Neural cell (in vitro differentiated cells): ENCODE measurements around the gene GLRA1. TPM values are rescaled to one million over a fixed set of nuclear protein-coding genes. Genes with fewer than 3 reads are reported as not detected.

Source experiments
- H2AFZ ChIP-seq: fragments of 200-600, 300-800 bp; sonication (generic), shearing (Covaris generic); 2 replicates; pipeline ENCODE4 v1.6.0; 2014; ENCODE audit warnings: low read depth, mild to moderate bottlenecking, antibody characterized with exemption, low read length, moderate library complexity
- H3F3A ChIP-seq: fragments of 200-600 bp; shearing (Covaris generic); 2 replicates; pipeline ENCODE4 v1.6.1; 2016; ENCODE audit warnings: mild to moderate bottlenecking, moderate library complexity, mixed read lengths, antibody characterized with exemption, low read length; ENCODE audit not compliant: insufficient read depth, poor library complexity, severe bottlenecking
- H3K27ac ChIP-seq: fragments of 200-600, 300-800 bp; sonication (generic), shearing (Covaris generic); 2 replicates; pipeline ENCODE4 v1.5.1; 2014; ENCODE audit warnings: mild to moderate bottlenecking, low read length, moderate library complexity
- H3K27me3 ChIP-seq: fragments of 300-800, 200-600 bp; sonication (generic), shearing (Covaris generic); 2 replicates; pipeline ENCODE4 v1.6.0; 2014; ENCODE audit warnings: mild to moderate bottlenecking, low read depth, low read length, moderate library complexity; ENCODE audit not compliant: insufficient read depth
- H3K36me3 ChIP-seq: fragments of 300-800, 200-600 bp; sonication (generic), shearing (Covaris generic); 2 replicates; pipeline ENCODE4 v1.5.1; 2014; ENCODE audit warnings: mild to moderate bottlenecking, antibody characterized with exemption, low read length, moderate library complexity; ENCODE audit not compliant: insufficient read depth
- H3K4me2 ChIP-seq: fragments of 300-800, 200-600 bp; sonication (generic), shearing (Covaris generic); 2 replicates; pipeline ENCODE4 v1.6.0; 2014; ENCODE audit warnings: mild to moderate bottlenecking, low read length
- H3K4me3 ChIP-seq: fragments of 300-800, 200-600 bp; sonication (generic), shearing (Covaris generic); 2 replicates; pipeline ENCODE4 v1.5.1; 2014; ENCODE audit warnings: mild to moderate bottlenecking, low read length, moderate library complexity
- H3K79me2 ChIP-seq: fragments of 200-600 bp; shearing (Covaris generic); replicated peaks from 2 replicates; pipeline ENCODE4 v1.6.0; 2014; ENCODE audit warnings: mild to moderate bottlenecking, low read length, moderate library complexity; ENCODE audit not compliant: insufficient read depth
- H3K9ac ChIP-seq: fragments of 300-800, 200-600 bp; sonication (generic), shearing (Covaris generic); 2 replicates; pipeline ENCODE4 v1.6.1; 2016; ENCODE audit warnings: mild to moderate bottlenecking, low read length, mixed read lengths
- H3K9me2 ChIP-seq: fragments of 200-600 bp; shearing (Covaris generic); 2 replicates; pipeline ENCODE4 v1.6.1; 2016; ENCODE audit warnings: mild to moderate bottlenecking, low read length, mixed read lengths; ENCODE audit not compliant: insufficient read depth
- H3K9me3 ChIP-seq: fragments of 200-600, 300-800 bp; sonication (generic), shearing (Covaris generic); 2 replicates; pipeline ENCODE4 v1.6.1; 2016; ENCODE audit warnings: mild to moderate bottlenecking, mixed run types, low read length, moderate library complexity, mixed read lengths
- H4K20me1 ChIP-seq: fragments of 200-600 bp; shearing (Covaris generic); 2 replicates; pipeline ENCODE4 v1.6.1; 2016; ENCODE audit warnings: mild to moderate bottlenecking, mixed run types; ENCODE audit not compliant: insufficient read depth
- EP300 ChIP-seq: fragments of 450-650 bp; conservative IDR thresholded peaks from 2 replicates; pipeline ENCODE4 v1.6.1; 2014; ENCODE audit warnings: antibody characterized with exemption, mild to moderate bottlenecking, moderate library complexity; ENCODE audit not compliant: poor library complexity, severe bottlenecking
- EZH2 ChIP-seq: fragments of 200-600, 300-800 bp; shearing (Covaris generic), sonication (generic); IDR thresholded peaks from 2 replicates; pipeline ENCODE4 v1.6.1; 2014; ENCODE audit warnings: antibody characterized with exemption, low read length, borderline replicate concordance, mild to moderate bottlenecking; ENCODE audit not compliant: insufficient read depth, poor library complexity, severe bottlenecking
- MXI1 ChIP-seq: fragments of 450-650 bp; conservative IDR thresholded peaks from 2 replicates; pipeline ENCODE4 v1.6.1; 2014; ENCODE audit warnings: antibody characterized with exemption, mild to moderate bottlenecking; ENCODE audit not compliant: poor library complexity, severe bottlenecking
- POLR2AphosphoS5 ChIP-seq: IDR thresholded peaks from 2 replicates; pipeline ENCODE4 v1.6.1; 2012
- RAD21 ChIP-seq: fragments of 450-650 bp; conservative IDR thresholded peaks from 2 replicates; pipeline ENCODE4 v1.6.1; 2014; ENCODE audit warnings: antibody characterized with exemption, mild to moderate bottlenecking, moderate library complexity
- SMC3 ChIP-seq: fragments of 450-650 bp; conservative IDR thresholded peaks from 2 replicates; pipeline ENCODE4 v1.6.1; 2014; ENCODE audit warnings: antibody characterized with exemption, mild to moderate bottlenecking, moderate library complexity; ENCODE audit not compliant: poor library complexity
- TAF1 ChIP-seq: IDR thresholded peaks from 2 replicates; pipeline ENCODE4 v1.6.1; 2012; ENCODE audit warnings: low read depth
- polyA plus RNA-seq: library from polyadenylated mRNA; depleted of rRNA; stranded (reverse); fragments of >200 nt; gene quantifications from 2 replicates; pipeline ENCODE4 v1.2.3, GENCODE V29; 2014
- TF ChIP-seq, protein P1 (sequence below): IDR thresholded peaks from 2 replicates; pipeline ENCODE4 v1.6.1; 2012; ENCODE audit warnings: borderline replicate concordance
- TF ChIP-seq, protein P2 (sequence below): fragments of 450-650 bp; IDR thresholded peaks from 2 replicates; pipeline ENCODE4 v1.5.1; 2014; ENCODE audit warnings: antibody characterized with exemption, mild to moderate bottlenecking, moderate library complexity; ENCODE audit not compliant: poor library complexity, severe bottlenecking

Gene GLRA1
- polyA plus RNA-seq, 1 donor from 2014 or later: not detected

DNA sequence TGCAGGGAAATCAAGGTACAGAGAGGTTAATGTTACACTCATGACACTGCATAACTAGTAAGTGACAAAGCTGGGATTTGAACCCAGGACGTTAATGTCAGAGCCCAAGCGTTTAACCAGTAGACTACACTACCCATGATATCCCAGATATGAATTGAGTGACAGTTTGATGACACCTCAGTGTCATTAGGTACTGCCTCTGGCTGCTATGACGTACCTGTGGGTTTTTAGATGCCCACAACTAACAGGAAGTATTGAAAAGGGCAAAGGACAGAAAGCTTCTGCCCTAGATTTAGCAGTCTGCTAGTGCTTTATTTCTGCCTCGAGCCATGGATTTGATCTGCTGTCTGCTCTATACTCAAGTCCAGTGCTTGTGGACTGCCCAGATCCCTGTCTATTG, 56.2 kb downstream of the GLRA1 start:
- H4K20me1 ChIP-seq: no peaks in the 10 kb centered on the region
- H3K27ac ChIP-seq: no peak overlapping the region
- no peak overlapping the region for H3K4me3 ChIP-seq
- no peaks in the 10 kb centered on the region for H3F3A ChIP-seq
- no peak overlapping the region for H3K9ac ChIP-seq
- H3K9me2 ChIP-seq: no peaks in the 10 kb centered on the region
- no peaks in the 10 kb centered on the region for H3K27me3 ChIP-seq
- no peak overlapping the region for H3K4me2 ChIP-seq
- no peaks in the 10 kb centered on the region for H3K9me3 ChIP-seq
- H3K79me2 ChIP-seq: no peaks in the 10 kb centered on the region
- H2AFZ ChIP-seq: no peak overlapping the region
- no peaks in the 10 kb centered on the region for H3K36me3 ChIP-seq
- TF ChIP-seq RAD21 (no peak), SMC3 (no peak), TAF1 (no peak), MXI1 (no peak), POLR2AphosphoS5 (no peak), EZH2 (no peak), EP300 (no peak)
- TF ChIP-seq, protein P1, sequence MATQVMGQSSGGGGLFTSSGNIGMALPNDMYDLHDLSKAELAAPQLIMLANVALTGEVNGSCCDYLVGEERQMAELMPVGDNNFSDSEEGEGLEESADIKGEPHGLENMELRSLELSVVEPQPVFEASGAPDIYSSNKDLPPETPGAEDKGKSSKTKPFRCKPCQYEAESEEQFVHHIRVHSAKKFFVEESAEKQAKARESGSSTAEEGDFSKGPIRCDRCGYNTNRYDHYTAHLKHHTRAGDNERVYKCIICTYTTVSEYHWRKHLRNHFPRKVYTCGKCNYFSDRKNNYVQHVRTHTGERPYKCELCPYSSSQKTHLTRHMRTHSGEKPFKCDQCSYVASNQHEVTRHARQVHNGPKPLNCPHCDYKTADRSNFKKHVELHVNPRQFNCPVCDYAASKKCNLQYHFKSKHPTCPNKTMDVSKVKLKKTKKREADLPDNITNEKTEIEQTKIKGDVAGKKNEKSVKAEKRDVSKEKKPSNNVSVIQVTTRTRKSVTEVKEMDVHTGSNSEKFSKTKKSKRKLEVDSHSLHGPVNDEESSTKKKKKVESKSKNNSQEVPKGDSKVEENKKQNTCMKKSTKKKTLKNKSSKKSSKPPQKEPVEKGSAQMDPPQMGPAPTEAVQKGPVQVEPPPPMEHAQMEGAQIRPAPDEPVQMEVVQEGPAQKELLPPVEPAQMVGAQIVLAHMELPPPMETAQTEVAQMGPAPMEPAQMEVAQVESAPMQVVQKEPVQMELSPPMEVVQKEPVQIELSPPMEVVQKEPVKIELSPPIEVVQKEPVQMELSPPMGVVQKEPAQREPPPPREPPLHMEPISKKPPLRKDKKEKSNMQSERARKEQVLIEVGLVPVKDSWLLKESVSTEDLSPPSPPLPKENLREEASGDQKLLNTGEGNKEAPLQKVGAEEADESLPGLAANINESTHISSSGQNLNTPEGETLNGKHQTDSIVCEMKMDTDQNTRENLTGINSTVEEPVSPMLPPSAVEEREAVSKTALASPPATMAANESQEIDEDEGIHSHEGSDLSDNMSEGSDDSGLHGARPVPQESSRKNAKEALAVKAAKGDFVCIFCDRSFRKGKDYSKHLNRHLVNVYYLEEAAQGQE: no peak
- TF ChIP-seq, protein P2, sequence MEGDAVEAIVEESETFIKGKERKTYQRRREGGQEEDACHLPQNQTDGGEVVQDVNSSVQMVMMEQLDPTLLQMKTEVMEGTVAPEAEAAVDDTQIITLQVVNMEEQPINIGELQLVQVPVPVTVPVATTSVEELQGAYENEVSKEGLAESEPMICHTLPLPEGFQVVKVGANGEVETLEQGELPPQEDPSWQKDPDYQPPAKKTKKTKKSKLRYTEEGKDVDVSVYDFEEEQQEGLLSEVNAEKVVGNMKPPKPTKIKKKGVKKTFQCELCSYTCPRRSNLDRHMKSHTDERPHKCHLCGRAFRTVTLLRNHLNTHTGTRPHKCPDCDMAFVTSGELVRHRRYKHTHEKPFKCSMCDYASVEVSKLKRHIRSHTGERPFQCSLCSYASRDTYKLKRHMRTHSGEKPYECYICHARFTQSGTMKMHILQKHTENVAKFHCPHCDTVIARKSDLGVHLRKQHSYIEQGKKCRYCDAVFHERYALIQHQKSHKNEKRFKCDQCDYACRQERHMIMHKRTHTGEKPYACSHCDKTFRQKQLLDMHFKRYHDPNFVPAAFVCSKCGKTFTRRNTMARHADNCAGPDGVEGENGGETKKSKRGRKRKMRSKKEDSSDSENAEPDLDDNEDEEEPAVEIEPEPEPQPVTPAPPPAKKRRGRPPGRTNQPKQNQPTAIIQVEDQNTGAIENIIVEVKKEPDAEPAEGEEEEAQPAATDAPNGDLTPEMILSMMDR: no peak

DNA sequence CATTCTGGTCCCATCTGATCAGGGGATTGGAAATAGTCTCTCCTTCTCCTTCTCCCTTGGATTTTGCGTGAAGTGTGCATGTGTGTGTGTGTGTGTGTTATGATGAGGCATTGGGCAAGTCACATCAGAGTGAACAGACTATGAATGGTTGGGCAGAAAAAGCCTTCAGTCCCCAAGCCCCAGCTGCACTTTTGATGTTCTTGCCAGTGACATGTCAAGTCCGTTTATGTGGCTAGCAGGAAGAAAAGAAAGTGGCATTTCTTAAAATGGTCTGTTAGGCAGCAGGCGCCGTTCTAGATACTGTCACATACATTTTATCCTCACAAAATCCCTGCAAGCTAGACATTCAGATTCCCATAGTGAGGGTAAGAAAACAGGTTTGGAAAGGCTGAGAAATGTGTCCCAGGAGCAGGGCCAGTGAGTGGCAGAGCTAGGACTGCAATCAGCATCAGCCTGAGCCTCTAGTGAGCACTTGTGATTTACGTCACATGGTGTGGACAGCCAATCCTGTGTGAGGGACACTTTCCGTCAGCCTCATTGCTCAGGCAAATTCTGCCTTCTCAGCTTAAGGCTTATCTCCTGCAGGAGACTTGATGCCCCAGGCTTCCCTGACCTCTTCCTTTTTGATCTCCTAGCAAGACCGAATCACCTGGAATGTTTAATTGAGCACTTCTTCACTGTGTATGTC, 60.4 kb downstream of the GLRA1 start:
- H3K36me3 ChIP-seq: no peaks in the 10 kb centered on the region
- no peak overlapping the region for H3K4me2 ChIP-seq
- no peaks in the 10 kb centered on the region for H3K27me3 ChIP-seq
- no peaks in the 10 kb centered on the region for H4K20me1 ChIP-seq
- H2AFZ ChIP-seq: no peak overlapping the region
- H3F3A ChIP-seq: no peaks in the 10 kb centered on the region
- H3K79me2 ChIP-seq: no peaks in the 10 kb centered on the region
- no peaks in the 10 kb centered on the region for H3K9me3 ChIP-seq
- H3K9ac ChIP-seq: no peak overlapping the region
- TF ChIP-seq MXI1: no peak
- no peak for TF ChIP-seq EP300
- TF ChIP-seq SMC3: no peak
- TF ChIP-seq, protein P1: no peak
- no peak for TF ChIP-seq TAF1
- TF ChIP-seq RAD21: no peak
- TF ChIP-seq, protein P2: no peak
- TF ChIP-seq POLR2AphosphoS5: no peak
- TF ChIP-seq EZH2: no peak
- no peak overlapping the region for H3K4me3 ChIP-seq
- no peaks in the 10 kb centered on the region for H3K9me2 ChIP-seq
- no peak overlapping the region for H3K27ac ChIP-seq
